ENCODE data around the gene CLPX.

DNA sequence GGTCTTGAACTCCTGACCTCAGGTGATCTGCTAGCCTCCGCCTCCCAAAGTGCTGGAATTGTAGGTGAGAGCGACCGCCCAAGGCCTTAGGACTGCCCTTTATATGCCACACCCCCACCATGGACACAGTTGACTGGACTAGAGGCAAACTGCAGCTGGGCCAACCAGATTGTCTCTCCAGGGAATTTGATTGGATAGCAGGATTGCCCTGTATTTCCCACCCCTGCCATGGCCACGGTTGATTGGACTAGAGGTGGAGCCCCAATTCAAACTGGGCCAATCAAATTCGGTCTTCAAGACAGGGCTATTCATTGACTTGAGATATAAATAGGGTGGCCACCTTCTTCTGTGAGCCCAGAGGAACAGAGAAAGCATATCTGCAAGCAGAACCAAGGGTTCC lies 6.9 kb upstream of the CLPX start:
- TF ChIP-seq POLR2AphosphoS5 (IDR thresholded peaks at IDR 0.05; ENCODE audit: low read depth, low read length) (no peak), SIN3A (IDR thresholded peaks at IDR 0.05; ENCODE audit: borderline replicate concordance, insufficient read depth, low read length) (no peak), TAF1 (IDR thresholded peaks at IDR 0.05; ENCODE audit: borderline replicate concordance, insufficient read depth, low read length) (no peak)
- TF ChIP-seq, protein P1, sequence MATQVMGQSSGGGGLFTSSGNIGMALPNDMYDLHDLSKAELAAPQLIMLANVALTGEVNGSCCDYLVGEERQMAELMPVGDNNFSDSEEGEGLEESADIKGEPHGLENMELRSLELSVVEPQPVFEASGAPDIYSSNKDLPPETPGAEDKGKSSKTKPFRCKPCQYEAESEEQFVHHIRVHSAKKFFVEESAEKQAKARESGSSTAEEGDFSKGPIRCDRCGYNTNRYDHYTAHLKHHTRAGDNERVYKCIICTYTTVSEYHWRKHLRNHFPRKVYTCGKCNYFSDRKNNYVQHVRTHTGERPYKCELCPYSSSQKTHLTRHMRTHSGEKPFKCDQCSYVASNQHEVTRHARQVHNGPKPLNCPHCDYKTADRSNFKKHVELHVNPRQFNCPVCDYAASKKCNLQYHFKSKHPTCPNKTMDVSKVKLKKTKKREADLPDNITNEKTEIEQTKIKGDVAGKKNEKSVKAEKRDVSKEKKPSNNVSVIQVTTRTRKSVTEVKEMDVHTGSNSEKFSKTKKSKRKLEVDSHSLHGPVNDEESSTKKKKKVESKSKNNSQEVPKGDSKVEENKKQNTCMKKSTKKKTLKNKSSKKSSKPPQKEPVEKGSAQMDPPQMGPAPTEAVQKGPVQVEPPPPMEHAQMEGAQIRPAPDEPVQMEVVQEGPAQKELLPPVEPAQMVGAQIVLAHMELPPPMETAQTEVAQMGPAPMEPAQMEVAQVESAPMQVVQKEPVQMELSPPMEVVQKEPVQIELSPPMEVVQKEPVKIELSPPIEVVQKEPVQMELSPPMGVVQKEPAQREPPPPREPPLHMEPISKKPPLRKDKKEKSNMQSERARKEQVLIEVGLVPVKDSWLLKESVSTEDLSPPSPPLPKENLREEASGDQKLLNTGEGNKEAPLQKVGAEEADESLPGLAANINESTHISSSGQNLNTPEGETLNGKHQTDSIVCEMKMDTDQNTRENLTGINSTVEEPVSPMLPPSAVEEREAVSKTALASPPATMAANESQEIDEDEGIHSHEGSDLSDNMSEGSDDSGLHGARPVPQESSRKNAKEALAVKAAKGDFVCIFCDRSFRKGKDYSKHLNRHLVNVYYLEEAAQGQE (IDR thresholded peaks at IDR 0.05; ENCODE audit: insufficient read depth in 1 of 2, low read depth in 2 of 2, low read length in 2 of 2) = no peak

Data from PFSK-1 (cell line).